COR-L47 (cell line): ENCODE measurements around the gene TAX1BP1.
A peak's percentile ranks its signal among the peaks of the same experiment; 100 is the strongest.

Experiments
- DNase-seq: peaks from one replicate; lab custom pipeline; 2025; lab: John Stamatoyannopoulos, UW

Gene TAX1BP1

GRCh38 chr7:27781188-27781587, 41.2 kb downstream of the TAX1BP1 start:
- no peak for DNase-seq

DNA sequence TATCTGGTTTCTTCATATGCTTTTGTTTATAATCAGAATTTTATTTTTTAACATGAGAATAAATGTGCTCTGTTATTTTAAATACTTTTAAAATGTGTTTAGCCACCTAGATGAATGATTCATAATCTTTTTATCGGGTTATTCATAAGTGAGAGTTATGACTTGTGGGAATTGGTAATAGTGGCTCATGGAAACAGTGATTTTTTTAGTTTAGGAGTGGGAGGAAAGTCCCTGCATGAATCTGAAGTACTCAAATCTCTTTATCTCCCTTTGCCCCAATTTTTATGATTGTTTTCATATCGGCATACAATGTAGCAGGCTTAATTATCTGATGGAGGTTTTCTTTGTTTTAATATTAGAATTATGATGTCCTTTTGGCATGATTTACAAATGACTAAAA, 42.9 kb downstream of the TAX1BP1 start:
- DNase-seq, result no peak

DNA sequence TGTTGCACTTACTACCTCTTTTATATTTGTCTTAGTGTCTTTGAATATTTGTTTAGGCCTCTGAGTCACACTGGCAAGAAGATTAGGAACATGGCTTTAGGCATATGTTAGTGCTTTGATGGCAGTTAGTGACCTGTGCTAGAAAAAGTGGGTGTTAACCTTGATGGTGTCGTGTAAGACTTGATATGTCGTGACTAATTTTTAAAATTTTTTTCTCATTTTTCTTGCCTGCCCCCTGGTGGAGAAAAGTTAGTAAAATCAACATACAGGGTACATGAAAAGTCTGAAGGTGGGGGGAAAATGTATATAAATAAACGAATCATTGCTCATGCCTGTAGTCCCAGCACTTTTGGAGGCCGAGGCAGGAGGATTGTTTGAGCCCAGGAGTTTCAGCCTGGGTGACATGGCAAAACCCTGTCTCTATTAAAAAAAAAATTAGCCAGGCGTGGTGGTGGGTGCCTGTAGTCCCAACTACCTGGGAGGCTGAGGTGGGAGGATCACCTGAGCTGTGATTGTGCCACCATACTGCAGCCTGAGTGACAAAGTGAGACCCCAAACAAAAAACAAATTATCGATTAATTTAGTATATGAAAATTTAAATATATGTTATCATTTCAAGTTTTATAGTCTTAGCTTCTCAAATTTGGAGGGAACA, 44.6 kb downstream of the TAX1BP1 start:
- DNase-seq, result peak; percentile 13

GRCh38 chr7:27788437-27788836, 48.5 kb downstream of the TAX1BP1 start:
- no peak for DNase-seq

GRCh38 chr7:27793780-27794179, 53.8 kb downstream of the TAX1BP1 start:
- DNase-seq, result no peak

GRCh38 chr7:27795977-27796376, 56.0 kb downstream of the TAX1BP1 start:
- no peak for DNase-seq

DNA sequence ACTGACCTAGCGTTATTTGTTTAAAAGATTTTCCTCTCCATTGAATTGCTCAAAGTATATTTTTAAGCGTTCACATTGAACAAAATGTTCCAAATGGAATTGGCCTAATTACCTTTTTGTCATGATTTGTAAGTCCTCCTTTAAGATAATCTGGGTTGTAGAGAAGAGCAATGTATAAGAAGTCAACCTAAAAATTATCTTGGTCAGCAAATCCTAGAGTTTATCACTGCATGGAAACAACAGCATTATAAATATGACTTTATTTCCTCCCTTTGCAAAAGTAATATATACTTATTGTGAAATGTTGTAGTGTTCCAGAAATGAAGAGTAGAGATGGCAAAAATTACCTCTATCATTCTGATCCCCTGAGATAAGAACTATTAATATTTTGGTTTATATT, 59.2 kb downstream of the TAX1BP1 start:
- DNase-seq, result no peak

DNA sequence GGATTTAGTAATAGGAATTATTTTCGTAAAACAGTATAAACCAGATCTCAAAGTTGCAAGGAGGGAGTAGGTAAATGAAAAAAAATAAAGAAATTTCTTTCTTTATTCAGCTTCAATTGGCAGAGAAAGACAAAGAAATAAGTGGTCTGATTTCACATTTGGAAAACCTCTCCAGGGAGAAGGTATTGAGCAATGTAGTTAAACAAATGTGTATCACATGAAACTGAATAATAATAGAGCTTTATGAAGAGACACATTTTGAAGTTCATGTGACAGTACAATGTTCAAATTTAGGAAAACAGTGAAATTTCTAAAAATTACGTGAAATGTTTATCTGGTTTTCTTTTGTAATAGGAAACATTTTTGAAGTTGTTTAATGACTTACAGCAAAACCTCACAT, 63.0 kb downstream of the TAX1BP1 start:
- no peak for DNase-seq

- DNase-seq, result no peak
Observed at GRCh38 chr7:27804139-27804538, 64.2 kb downstream of the TAX1BP1 start.

DNA sequence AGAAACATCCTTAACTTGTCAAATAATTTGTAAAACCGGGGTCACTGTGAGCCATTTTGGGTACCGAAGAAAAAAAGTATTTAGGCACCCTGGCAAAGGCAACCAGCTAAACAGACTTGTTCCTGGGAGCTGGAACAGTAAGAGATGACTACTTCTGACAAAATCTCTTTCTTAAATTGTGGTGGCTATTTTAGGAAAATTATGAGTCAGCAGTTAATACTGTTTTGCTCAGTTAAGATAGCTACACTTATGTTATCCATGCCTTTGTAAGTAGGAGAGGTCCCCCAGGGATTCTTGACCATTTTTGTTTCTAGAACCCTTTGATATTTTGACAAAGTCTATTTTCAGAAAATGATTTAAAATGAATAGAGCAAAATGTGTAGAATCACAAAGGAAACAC, 68.7 kb downstream of the TAX1BP1 start:
- DNase-seq, result no peak

DNA sequence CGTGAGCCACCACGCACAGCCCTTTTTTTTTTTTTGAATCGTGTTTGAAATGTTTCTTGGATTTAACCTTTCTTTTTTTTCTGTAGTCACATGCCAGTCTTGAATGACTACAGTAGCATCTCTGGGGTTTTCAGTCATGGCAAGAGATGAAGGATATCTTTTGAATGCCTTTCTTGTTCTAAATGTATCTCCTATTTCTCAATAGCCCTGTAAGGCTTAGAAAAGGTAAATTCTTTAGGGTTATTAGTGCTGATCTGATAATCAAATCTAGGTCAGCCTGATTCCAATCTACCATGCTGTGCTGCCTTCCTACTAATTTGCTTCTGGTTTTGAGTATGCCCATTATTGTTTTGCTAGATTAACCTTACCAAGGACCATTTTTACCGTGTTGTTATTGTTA, 70.2 kb downstream of the TAX1BP1 start:
- no peak for DNase-seq

DNA sequence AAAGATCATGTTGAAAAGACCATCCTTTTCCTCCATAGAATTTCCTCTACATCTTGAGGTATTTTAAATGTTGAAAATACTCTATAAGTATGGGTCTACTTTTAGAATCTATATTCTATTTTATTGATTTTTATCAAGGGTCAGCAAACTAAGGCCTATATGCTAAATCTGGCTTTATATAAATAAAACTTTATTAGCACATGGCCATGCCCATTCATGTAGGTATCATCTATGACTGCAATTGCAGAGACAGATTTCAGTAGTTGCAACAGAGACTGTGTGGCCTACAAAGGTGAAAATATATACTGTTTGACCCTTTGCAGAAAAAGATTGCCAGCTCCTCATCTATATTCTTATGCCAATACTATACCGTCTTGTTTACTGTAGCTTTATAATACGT, 72.7 kb downstream of the TAX1BP1 start:
- DNase-seq, result no peak

DNA sequence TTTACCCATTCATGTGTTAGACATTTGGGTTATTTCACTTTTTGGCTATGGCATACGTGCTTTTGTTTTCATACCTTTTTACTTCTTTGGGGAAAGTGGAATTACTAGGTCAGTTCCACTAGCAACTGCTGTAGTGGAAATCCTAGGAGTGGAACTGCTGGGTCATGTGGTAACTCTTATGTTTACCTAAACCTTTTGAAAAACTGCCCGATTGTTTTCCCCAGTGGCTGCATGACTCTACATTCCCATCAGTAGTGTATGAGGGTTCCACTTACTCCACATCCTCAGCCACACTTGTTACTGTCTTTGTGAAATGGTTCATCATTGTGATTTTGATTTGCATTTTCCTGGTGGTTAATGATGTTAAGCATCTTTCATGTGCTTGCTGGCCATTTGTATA, 82.3 kb downstream of the TAX1BP1 start:
- no peak for DNase-seq

DNA sequence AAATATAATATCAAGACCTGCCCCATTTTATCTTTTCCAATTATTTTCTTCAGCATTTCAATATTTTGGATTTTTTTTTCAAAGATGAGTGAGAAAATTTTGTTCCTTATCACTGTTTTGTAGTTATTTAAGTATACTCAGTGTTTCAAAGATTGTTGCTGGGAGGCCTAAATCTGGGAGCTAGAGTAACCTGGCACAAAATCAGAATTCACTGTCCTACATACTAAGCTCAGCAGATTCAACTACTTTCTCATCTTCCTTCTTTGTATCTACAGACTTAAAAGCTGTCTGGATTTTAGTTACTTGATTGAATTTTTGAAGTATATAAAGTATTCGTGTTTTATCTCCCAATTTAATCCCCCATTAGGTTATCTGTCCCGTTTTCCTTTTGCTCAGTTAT, 85.9 kb downstream of the TAX1BP1 start:
- DNase-seq, result no peak

DNA sequence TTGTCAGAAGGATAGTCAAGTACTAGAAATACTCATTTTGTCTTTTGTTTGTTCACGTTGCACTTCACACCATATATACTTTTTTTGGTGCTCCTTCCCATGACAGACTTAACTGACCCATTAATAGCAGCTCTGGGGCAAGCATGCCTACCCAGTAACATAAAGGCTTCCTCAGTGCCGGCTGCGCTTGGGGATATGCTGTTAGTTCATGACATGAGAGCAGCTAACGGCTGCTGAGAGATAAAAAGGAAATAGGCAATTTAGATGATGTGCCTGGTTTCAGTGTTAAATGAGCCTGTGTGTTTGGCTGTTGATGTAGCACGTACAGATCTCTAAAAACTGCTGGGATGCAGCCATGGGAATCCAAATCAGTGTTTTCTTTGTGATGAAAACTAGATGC, 86.4 kb downstream of the TAX1BP1 start:
- no peak for DNase-seq

- no peak for DNase-seq
Observed at GRCh38 chr7:27834179-27834921, 94.4 kb downstream of the TAX1BP1 start.

- no peak for DNase-seq
Observed at GRCh38 chr7:27835376-27835775, 95.4 kb downstream of the TAX1BP1 start.

GRCh38 chr7:27836536-27836935, 96.6 kb downstream of the TAX1BP1 start:
- DNase-seq, result no peak

DNA sequence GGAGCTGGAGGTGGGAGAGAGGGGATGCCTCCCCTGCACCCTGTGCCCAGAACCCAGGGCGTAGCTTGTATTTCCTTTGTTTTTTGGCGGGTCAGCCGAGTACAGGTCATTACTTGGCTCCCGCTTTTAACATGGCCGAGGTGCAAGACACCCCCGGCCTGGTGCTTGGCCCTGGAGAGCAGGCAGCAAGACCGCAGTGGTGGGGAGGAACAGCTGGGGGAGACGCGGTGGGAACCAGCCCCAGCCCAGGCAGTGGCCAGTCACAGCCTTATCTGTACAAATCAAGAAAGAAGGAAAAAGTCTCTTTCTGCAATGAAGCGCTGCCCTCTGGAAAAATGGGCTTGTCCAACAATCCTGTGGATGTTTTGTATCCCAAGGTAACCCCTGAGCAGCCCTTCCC, 99.1 kb downstream of the TAX1BP1 start:
- DNase-seq, result no peak

- DNase-seq, result no peak
Observed at GRCh38 chr7:27840313-27840712, 100.4 kb downstream of the TAX1BP1 start.

DNA sequence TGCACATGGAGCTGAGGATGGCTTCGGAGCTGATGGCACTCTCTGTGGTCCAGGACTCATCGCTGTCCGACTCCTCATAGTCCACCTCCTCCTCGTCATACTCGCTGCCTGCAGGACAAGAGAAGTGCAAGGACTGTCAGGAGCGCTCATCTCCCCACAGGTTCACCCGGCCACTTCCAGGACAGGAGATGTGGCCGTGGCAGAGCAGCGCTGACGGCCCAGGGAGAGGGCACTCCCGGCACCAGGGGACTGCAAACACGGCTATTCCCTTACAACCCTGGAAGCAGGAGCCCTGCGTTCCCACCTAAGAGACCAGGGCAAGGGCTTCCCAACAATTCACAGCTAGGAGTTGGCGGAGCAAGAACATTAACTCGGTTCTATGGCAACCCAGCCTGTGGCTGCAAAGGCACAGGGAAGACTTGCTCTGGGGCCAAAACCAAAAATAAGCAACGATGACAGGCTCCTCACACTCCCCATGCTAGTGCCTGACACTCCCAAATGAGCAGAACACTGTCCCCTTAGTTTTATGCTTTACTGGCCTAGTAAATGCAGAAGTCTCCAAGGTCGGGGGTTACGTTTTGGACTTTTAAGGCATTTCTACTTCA, 100.9 kb downstream of the TAX1BP1 start:
- no peak for DNase-seq

GRCh38 chr7:27842094-27842692, 102.2 kb downstream of the TAX1BP1 start:
- DNase-seq, result no peak

DNA sequence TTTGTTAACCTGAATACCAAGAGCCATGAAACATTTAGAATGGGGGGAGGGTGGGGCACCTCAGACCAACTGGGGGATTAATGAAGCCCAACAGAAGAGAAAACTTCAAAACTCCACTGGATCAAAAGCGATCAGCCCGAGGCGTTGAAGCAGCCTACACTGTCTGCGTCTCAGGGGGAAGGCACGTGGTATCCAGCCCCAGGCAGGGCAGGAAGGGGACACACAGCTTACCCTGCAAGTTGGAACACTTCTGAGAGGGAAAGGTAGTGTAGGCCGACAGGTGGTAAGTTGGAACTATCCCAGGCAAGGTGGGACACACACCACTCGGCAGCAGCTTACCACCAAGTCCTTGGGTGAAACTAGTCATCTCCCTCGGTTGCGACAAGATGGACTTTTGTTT, 102.9 kb downstream of the TAX1BP1 start:
- no peak for DNase-seq
